ENCODE data around the gene ZNF83.

- TF ChIP-seq CTCF (conservative IDR thresholded peaks at IDR 0.05) (no peak), ZFX (IDR thresholded peaks at IDR 0.05) (no peak)
Measured at GRCh38 chr19:52640916-52641315, 2.8 kb upstream of the ZNF83 start.

Measured in C4-2B (cell line).